Stimulated activated CD8-positive, alpha-beta memory T cell treated with anti-CD3 and anti-CD28 coated beads, Interleukin-4, amount 100 ng/mL, for 48 hours (primary cell): ENCODE measurements around the gene CAB39.
"Not testable (repeated sequence)": the region's sequence is repeated elsewhere in the genome, so short reads cannot be mapped to it uniquely, and the experiment has no call there.

Experiments used
- DNase-seq: peaks from one replicate; pipeline ENCODE4 v3.0.0-alpha.2; 2020

CAB39 gene

DNA sequence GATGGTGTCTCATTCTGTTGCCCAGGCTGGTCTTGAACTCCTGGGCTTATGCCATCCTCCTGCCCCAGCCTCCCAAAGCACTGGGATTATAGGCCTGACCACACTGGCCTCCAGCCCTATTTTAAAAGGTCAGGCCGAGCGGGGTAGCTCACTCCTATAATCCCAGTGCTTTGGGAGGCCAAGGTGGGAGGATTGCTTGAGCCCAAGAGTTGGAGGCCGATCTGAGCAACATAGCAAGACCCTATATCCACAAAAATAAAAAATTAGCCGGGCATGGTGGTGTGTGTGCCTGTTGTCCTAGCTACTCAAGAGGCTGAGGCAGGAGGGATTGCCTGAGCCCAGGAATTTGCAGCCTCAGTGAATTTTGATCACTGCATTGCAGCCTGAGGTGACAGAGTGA, 3.9 kb downstream of the CAB39 start:
- no peak for DNase-seq

DNA sequence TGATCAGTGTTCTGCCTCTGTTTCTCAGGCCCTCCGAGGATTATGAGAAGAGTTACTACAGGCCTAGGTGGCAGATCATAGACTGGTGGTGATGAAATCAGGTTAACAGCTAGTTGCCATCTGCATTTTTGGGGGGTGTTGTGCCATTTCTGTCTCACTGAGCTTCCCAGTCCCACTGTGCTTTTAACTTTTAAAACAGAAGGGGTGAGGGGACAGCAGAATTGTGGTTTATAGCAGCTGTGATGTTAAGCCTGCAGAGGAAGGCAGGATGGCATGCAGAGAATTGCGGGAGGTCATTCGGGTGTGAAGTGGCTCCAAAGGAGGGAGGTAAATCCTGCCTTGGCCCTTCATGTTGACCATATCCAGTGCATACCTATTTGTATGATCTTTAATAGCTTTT, 5.0 kb downstream of the CAB39 start:
- no peak for DNase-seq

DNA sequence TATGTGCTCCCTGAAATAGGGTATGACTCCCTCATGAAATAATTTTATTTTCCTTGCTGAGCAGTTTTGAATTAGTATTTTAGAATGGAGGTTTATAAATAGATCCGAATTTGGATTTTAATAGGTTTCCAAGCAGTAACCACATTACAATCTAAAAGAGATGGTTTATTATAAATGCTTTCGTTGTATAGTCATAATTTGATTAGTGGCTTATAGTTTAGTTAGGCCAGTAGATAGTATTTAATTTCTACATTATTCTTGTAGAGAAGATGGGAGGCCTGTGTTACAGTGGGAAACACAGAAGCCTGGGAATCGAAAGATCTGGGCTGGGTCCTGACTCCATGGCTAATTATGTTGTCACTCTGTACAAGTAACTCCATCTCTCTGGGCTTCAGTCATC, 6.7 kb downstream of the CAB39 start:
- no peak for DNase-seq

DNA sequence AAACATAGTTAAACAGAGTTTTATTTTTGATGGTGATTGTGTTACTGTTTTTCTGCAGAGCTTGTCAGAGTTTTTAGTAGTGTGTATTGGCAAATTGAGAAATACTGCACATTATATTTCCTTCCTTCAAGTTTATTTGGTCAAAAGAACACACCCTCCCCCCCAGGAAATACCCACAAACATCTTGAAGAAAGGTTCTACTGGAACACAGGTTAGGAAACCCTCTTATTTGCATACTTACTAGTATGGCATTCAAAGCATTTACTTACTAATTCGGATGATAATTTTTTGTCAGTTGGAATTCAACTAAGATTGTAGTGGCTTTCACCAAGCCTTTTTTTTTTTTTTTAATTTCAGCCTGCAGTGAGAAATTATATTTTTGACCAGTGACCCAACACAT, 9.1 kb downstream of the CAB39 start:
- no peak for DNase-seq

DNA sequence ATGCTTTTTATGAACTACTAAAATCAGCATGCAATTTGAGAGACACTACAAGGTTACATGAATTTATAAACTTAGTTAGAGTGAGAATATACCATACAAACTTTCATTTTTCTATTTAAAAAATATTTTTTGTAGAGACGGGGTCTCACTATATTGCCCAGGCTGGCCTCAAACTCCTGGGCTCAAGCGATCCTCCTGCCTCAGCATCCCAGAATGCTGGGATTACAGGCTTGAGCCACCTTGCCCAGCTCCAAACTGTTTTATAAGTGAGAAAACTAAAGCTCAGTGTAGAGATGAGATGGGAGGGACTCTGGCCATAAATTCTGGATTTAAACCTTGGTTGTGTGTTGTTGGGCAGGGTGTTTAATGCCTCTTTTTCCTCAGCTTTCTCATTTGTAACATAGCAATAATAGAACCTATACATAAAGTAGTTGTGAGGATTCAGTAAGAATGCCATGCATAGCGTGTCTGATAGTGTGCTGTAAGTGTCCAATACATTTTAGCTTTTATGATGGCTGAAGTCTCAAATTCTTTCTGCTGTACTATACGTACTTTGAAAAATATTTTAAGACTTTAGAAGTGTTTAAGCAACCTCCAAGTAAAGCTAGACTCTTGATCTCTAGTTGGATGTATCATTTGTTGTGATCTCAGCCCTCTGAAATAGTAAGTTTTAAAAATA, 9.7 kb downstream of the CAB39 start:
- no peak for DNase-seq

DNA sequence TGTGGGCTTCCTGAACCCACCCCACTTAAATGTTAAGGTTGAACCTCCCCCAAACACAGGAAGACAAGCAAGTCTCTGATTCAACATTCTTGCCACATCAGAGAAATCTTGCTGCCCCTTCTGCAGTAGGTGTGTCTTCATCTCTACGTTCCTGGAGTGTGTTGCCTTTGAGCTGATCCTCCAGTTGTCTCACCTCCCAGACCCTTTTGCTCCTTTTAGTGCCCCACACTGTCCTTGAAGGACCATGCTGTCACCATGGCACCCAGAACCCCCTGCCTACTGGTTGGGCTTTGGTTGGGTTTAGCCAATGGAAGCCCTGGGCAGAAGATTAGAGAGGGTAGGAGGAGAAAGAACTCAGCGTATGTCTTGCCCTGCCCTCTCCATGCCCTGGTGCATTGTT, 10.7 kb downstream of the CAB39 start:
- DNase-seq = no peak

DNA sequence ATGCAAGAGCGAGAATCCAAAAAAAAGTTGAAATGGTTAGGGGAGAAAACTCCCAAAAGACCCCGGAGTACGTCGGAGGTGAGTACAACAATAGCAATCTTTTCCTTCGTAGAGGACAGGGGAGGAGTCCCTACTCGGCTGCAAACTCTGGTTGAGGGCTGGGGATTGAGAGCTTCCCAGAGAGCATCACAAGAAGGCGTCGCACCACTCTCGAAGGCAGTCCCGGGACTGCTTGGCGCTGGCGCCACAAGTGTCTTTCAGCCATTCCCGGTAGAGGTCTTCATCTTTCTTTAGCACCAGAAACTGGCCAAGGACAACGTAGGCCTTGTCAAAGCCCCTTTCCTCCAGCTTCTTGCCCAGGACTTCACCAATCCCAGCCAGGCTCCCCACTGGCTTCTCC, 12.3 kb downstream of the CAB39 start:
- DNase-seq = not testable (repeated sequence)

DNA sequence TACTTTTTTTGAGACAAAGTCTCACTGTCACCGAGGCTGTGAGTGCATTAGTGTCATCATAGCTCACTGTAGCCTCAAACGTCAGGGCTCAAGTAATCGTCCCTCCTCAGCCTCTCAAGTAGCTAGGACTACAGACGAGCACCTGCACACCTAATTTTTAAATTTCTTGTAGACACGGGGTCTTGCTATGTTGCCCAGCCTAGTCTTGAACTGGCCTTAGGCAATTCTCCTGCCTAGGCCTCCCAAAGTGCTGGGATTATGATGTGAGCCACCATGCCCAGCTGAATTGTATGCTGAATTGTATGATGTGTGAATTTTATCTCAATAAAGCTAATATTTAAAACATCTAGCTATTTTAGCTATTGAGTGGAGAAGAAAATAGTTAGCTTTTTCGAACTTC, 18.9 kb downstream of the CAB39 start:
- no peak for DNase-seq

DNA sequence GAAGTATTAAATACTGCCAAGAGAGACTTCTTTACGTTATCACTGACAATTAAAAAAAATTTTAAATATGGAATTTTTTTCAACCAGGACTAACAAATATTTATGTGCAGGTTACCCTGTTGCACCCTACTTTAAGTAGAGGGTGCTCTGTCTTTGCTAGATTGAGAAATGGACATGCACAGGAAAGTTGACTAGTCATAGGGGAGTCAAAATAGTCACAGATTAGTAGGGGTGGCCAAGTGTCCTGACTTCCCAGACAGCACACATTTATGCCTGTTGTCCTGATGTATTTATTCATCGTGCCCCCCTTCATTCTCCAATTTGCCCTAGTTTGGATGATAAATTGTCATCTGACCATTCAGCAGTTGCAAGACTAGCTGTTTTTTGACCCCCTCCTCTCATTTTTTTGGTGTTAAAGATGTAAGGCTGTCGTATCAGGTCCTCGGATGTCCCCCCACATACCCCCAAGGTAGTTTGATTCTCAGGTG, 20.3 kb downstream of the CAB39 start:
- DNase-seq = no peak

DNA sequence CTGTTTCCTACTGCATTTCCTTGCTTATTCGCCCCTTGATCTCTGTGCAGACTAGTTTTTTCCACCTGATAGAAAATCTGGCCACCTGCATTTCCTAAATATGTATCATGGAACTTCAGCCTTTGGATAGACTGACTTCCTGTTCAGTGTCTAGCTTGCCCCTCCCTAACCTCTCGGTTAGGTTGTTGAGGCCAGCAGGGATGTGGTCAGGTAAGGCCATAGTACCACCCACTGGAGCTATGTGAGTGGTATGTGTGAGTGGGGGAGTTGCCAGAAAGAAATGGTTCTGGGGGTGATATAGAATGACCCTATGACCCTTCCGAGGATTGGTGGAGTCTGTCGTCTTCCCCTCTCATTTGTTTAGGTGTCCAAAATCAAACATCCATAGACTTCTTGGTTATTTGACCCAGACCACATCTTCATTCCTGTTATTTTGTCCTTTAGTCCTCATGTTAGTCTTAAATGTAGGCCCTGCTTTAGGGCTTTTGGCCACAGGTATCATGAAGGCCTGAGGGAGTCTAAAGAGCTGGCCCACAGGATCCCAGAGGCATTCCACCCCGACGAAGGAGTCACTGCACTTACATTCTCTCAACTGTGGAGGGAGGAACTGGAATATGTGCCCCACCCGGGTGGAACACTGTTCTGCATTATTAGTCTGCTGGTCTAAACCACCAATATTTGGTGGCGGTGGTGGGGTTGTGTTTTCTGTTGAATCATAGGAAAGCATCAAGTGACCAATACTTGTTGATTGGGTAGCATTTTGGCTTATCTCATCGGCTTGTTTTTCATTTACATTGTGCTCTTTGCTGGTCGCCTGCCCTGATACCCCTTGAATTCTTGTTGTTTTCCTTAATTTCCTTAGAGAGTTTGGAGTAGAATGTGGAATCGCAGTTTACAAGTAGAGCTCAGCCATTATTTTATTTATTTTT, 21.9 kb downstream of the CAB39 start:
- DNase-seq = no peak

DNA sequence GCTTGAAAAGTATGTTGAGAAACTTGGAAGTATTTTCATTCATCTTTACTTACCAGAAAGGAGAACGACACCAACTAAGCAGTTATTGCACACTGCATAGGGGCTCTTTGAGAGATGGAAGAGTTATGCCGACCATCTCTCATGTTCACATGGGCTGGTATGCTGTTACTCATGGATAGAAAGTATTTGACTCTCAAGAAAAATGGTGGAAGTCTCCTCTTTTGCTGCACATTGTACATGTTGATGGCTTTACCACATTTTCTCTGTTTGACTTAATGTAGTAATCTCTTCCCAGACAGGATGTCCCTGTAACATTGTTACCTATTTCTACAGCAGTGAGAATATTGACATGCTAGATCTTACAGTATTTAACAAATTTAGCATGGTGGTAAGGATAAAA, 23.2 kb downstream of the CAB39 start:
- no peak for DNase-seq

DNA sequence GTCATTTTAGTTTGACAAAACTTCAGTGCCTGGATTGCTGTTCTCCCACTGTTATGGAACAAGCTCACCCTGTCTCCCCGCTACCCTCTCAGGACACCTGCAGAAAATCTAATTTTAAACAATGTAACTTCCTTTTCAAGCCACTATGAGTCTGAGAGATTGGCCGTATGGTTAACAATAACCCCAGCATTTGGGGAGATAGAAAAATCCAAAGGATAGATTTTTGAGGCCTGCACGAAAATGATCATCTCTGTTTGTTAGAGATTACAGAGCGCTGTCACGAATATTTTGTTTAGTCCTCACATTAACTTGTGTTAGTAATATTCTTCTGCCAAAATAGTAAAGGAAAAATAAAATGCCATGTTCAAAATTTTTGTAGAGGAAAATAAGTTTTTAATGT, 24.7 kb downstream of the CAB39 start:
- DNase-seq = no peak

DNA sequence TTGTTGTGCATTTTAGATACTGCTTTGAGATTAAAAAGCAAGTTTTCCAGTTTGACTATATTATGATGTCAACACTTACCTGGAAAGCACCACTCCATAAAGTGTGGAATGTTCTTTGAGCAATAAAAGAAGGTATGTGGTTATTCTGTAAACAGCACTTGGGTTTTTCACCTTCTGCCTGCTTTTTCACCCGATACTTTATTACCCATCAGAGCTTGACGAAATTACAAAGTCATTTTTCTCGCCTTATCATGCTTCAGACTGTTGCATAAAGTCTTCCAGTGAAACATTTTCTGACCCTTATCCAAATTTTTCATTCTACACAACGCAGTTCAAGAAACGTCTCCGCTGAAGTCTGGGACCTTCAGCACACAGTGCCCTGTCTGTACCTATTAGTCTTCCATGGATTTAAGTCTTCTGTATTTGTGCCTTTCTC, 25.2 kb downstream of the CAB39 start:
- no peak for DNase-seq

DNA sequence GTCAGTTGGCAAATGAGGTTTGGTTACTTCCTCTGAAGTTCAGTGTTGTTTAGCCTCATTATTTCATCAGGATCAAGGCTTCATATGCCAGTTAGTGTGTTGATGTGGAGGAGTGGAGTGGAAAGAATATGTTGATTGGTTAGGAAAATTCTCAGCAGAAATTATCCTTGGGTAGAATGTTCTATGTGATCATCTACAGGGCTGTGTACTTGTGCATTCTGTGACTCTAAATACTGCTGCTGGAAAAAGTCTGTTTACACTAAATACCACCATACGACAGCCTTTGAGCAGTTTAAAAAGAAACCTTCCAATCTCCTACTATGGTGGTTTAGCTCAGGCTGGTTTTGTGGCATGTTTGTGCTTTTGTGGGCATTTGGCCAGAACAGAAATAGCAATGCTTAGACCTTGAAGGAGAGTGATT, 25.8 kb downstream of the CAB39 start:
- no peak for DNase-seq

DNA sequence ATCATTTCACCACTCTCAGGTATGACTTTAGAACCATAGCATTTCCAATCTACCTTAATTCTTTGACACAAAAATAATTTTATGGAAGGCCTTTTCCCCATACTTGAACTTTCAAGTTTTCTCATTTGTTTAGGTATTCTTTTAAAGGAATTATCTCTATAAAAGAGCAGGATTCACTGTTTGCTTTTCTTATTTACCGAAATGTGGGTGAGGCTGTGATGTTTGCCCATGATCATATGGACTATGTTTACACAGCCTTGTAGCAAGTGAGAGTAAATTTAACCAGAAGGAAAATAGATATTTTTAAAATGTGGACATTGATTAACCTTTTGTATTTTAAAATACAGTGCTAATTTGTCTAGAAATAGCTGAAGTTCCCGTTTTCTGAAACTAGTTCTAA, 26.3 kb downstream of the CAB39 start:
- DNase-seq = no peak

DNA sequence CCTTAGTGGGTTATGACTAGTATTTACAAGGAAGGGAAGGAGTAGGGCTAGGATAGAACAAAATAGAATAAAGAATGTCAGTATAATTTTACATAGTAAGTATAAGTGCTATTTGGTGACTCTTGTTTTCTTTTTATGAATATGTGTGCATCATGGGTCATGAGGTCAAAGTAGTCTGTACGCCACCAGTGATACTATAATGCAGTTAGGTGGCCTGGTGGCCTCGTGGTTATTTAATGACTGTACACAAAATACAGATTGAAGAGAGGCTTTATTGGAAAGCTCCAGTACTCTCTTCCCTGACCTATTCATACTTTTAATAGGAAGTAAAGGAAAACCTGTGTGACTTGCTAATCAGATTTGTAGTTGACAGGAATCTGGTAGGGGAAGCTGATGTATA, 27.3 kb downstream of the CAB39 start:
- no peak for DNase-seq

DNA sequence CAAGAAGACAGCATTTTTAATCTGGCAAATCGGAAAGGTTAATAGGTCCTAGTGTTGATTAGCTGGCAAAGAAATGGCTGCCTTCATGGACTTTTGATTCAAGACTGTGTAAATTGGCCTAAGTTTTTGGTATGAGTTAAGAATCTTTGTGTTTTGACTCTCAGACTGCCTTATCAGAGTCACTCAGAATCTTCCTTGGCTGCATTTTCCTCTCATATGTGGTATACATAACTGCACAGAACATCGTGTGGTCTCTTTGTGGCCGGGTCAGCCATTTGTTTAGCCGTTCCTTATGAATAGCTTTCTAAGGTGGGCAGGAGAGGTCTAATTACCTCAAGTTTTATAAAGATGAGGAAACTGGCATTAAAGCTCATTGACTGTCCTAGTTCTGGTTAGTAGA, 30.1 kb downstream of the CAB39 start:
- no peak for DNase-seq

DNA sequence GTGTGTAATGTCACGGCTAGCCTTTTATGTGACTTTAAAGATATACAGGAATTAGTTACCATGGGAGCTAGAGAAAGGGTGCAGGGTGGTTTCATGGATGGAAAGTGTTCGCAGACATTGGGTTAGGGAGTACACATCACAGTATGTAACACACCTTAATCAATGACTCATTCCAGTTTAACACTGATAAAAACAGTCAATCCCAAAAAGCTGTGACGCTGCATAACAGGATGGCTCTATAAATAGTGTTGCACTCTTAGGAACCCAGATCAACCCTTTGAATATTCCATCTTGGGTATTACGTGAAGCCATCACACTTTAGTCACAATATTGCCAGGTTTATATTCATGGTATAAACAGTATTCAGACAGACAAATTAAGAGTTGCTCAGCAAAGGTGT, 33.6 kb downstream of the CAB39 start:
- no peak for DNase-seq

DNA sequence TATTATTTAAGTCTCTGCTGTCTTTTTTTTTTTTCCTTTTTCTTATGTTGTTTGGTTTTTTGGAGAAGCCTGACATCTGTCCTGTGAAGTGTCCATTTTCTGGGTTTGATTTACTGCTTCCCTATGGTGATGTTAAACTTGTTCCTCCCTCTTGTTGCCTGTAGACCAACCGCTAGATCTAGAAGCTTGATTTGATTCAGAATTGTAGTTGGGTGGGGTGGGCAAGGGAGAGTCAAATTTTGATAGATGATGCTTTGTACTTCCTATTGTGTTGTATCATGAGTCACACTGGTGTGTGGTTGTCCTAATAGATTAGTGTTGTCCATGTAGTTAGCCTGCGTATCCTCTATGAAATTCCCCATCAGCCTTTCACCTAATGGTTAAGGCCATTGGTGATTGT, 35.4 kb downstream of the CAB39 start:
- no peak for DNase-seq

DNA sequence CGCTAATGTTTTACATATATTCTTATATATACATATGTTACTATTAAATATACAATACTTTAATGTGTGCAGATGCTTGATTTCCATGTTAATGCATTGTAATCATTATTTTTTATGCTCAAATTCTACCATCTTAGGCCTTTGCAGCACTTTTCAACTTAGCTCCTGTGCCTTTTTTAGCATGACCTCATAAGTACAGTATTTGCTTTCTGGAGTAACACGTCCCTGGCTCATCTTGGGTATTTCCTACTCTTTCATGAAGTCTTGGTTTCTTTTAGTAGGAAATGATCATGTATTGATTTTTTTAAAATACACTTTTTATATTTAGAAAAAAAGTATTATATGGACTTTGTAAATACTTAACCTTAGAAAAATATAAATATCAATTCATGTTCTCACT, 36.5 kb downstream of the CAB39 start:
- DNase-seq = no peak

DNA sequence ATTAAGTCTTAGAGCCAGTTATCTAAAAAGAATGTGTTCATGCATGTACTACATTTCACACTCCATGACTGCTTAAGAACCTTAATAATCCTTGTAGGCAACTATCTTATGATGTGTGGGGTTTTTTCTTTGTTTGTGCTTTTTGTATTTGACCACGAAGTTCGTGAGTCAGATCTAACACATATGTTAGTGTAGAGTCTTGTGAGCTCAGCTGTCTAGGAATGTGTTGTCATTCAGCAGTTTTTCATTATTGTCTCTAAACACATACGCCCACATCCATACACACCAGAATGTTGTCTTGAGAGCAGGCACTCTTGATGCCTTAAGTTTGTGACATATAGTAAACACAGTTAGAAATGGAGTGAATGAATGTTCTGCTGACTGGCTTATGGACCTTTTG, 38.4 kb downstream of the CAB39 start:
- no peak for DNase-seq

DNA sequence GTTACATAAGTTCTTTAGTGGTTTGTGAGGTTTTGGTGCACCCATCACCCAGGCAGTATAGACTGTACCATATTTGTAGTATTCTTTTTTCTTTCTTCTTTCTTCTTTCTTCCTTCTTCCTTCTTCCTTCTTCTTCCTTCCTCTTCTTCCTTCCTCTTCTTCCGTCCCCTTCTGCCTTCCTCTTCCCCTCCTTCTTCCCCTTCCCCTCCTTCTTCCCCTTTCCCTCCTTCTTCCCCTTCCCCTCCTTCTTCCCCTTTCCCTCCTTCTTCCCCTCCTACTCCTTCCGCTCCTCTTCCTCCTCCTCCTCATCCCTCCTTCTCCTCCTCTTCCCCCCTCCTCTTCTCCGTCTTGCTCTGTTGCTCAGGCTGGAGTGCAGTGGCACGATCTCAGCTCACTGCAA, 41.6 kb downstream of the CAB39 start:
- no peak for DNase-seq

DNA sequence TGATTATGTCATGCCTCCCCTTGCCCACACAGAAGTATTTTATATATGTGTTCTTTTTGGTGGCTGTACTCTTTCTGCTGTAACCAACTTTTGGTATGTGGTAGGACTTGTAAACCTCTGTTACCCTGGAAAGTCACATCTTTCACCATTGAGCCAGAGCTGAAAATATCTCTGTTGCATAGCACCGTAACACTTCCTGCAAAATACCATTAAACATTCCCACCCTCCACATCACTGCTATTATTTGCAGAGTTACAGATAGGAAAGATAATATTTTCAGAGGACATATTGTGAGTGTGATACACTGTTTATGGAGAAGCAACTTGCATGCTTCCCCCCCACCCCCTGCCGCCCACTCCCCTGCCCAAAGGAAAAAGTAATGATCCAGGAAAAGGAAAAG, 44.8 kb downstream of the CAB39 start:
- no peak for DNase-seq
